ENCODE results near the gene RPSA.
"Not testable (repeated sequence)": the region's sequence is repeated elsewhere in the genome, so short reads cannot be mapped to it uniquely, and the experiment has no call there.

RPSA gene

GRCh38 chr3:39458579-39458978 is 52.1 kb downstream of the RPSA start:
- not testable (repeated sequence) for DNase-seq

GRCh38 chr3:39460677-39461076 is 54.2 kb downstream of the RPSA start:
- no peak for DNase-seq
